ENCODE measurements around the gene PNPT1. TPM values are rescaled to one million over a fixed set of nuclear protein-coding genes. Genes with fewer than 3 reads are reported as not detected.

The PNPT1 gene
- total RNA-seq, 1 donor from 2014 or later: 17.8 TPM

- peak; percentile 40 for TF ChIP-seq CTCF (IDR thresholded peaks at IDR 0.05)
Observed at GRCh38 chr2:55617175-55618024, 76.2 kb downstream of the PNPT1 start, which contains the start of gene PPP4R3B. Gene PPP4R3B, minus strand, starts transcription at chr2:55617622. Its CDS starts 337 bp downstream, at chr2:55617285.

GRCh38 chr2:55616551-55617174, 77.0 kb downstream of the PNPT1 start:
- Mint-ChIP-seq H3K36me3 (ENCODE audit: unreplicated experiment) (peaks cover 29% of the 10 kb centered on the region), H3K9me3 (ENCODE audit: unreplicated experiment) (no peaks in the 10 kb centered on the region)

More at GRCh38 chr2:55617175-55618024, 76.2 kb downstream of the PNPT1 start, which contains the start of gene PPP4R3B:
- no peak within 1 kb of the TSS for H3K27ac Mint-ChIP-seq (ENCODE audit: unreplicated experiment)
- H3K27me3 Mint-ChIP-seq (ENCODE audit: unreplicated experiment): no peaks in the 10 kb centered on the region
- H3K36me3 Mint-ChIP-seq (ENCODE audit: unreplicated experiment): peaks cover 22% of the 10 kb centered on the region
- peak; percentile 100 for DNase-seq (ENCODE audit: extremely low spot score, unreplicated experiment)
- H3K9me3 Mint-ChIP-seq (ENCODE audit: unreplicated experiment): no peaks in the 10 kb centered on the region
- peaks cover 14% of the 10 kb centered on the region for H3K4me1 Mint-ChIP-seq (ENCODE audit: unreplicated experiment)
- H3K4me3 Mint-ChIP-seq (ENCODE audit: unreplicated experiment): no peak within 1 kb of the TSS

GRCh38 chr2:55611997-55612396, 81.6 kb downstream of the PNPT1 start:
- H3K9me3 Mint-ChIP-seq (ENCODE audit: unreplicated experiment): no peaks in the 10 kb centered on the region
- H3K4me1 Mint-ChIP-seq (ENCODE audit: unreplicated experiment): peaks cover 16% of the 10 kb centered on the region
- no peak for DNase-seq (ENCODE audit: extremely low spot score, unreplicated experiment)
- H3K27me3 Mint-ChIP-seq (ENCODE audit: unreplicated experiment): no peaks in the 10 kb centered on the region
- no peak overlapping the region for H3K27ac Mint-ChIP-seq (ENCODE audit: unreplicated experiment)
- no peak overlapping the region for H3K4me3 Mint-ChIP-seq (ENCODE audit: unreplicated experiment)
- H3K36me3 Mint-ChIP-seq (ENCODE audit: unreplicated experiment): peaks cover 29% of the 10 kb centered on the region
- TF ChIP-seq CTCF (IDR thresholded peaks at IDR 0.05): no peak

More at GRCh38 chr2:55616551-55617174, 77.0 kb downstream of the PNPT1 start:
- H3K27me3 Mint-ChIP-seq (ENCODE audit: unreplicated experiment): no peaks in the 10 kb centered on the region
- H3K4me3 Mint-ChIP-seq (ENCODE audit: unreplicated experiment): no peak overlapping the region
- H3K4me1 Mint-ChIP-seq (ENCODE audit: unreplicated experiment): peaks cover 14% of the 10 kb centered on the region
- DNase-seq (ENCODE audit: extremely low spot score, unreplicated experiment): no peak
- no peak overlapping the region for H3K27ac Mint-ChIP-seq (ENCODE audit: unreplicated experiment)
- no peak for TF ChIP-seq CTCF (IDR thresholded peaks at IDR 0.05)

- no peak for DNase-seq (ENCODE audit: extremely low spot score, unreplicated experiment)
- H3K36me3 Mint-ChIP-seq (ENCODE audit: unreplicated experiment): peaks cover 29% of the 10 kb centered on the region
- H3K9me3 Mint-ChIP-seq (ENCODE audit: unreplicated experiment): no peaks in the 10 kb centered on the region
- H3K27ac Mint-ChIP-seq (ENCODE audit: unreplicated experiment): no peak overlapping the region
- no peak for TF ChIP-seq CTCF (IDR thresholded peaks at IDR 0.05)
- no peaks in the 10 kb centered on the region for H3K27me3 Mint-ChIP-seq (ENCODE audit: unreplicated experiment)
- H3K4me1 Mint-ChIP-seq (ENCODE audit: unreplicated experiment): peaks cover 16% of the 10 kb centered on the region
- H3K4me3 Mint-ChIP-seq (ENCODE audit: unreplicated experiment): no peak overlapping the region
Observed at GRCh38 chr2:55610954-55611743, 82.5 kb downstream of the PNPT1 start.

Data from osteocyte (in vitro differentiated cells).